GM19193 (cell line): ENCODE data around the gene CGNL1.

Source experiments
- POLR2A ChIP-seq: IDR thresholded peaks from 4 replicates; pipeline ENCODE4 v1.6.1; 2011; ENCODE audit not compliant: insufficient read depth, insufficient read length; ENCODE audit errors: extremely low read depth

The CGNL1 gene

GRCh38 chr15:57566834-57567233 is 190.5 kb downstream of the CGNL1 start:
- TF ChIP-seq POLR2A: no peak

- no peak for TF ChIP-seq POLR2A
Measured at GRCh38 chr15:57567891-57568290, 191.6 kb downstream of the CGNL1 start.

- no peak for TF ChIP-seq POLR2A
Measured at GRCh38 chr15:57568299-57568698, 192.0 kb downstream of the CGNL1 start.

- no peak for TF ChIP-seq POLR2A
Measured at GRCh38 chr15:57570340-57570739, 194.0 kb downstream of the CGNL1 start.

GRCh38 chr15:57570994-57571393 is 194.7 kb downstream of the CGNL1 start:
- no peak for TF ChIP-seq POLR2A

- no peak for TF ChIP-seq POLR2A
Measured at GRCh38 chr15:57571725-57572124, 195.4 kb downstream of the CGNL1 start.

- TF ChIP-seq POLR2A: no peak
Measured at GRCh38 chr15:57572468-57572867, 196.2 kb downstream of the CGNL1 start.

- no peak for TF ChIP-seq POLR2A
Measured at GRCh38 chr15:57573151-57573550, 196.8 kb downstream of the CGNL1 start.

- TF ChIP-seq POLR2A: no peak
Measured at GRCh38 chr15:57575363-57575762, 199.1 kb downstream of the CGNL1 start.

GRCh38 chr15:57578288-57578900 is 202.1 kb downstream of the CGNL1 start:
- TF ChIP-seq POLR2A: no peak

GRCh38 chr15:57580428-57580827 is 204.1 kb downstream of the CGNL1 start:
- TF ChIP-seq POLR2A: no peak

GRCh38 chr15:57580866-57581265 is 204.6 kb downstream of the CGNL1 start:
- no peak for TF ChIP-seq POLR2A

- TF ChIP-seq POLR2A: no peak
Measured at GRCh38 chr15:57582090-57582489, 205.8 kb downstream of the CGNL1 start.

GRCh38 chr15:57583282-57583681 is 207.0 kb downstream of the CGNL1 start:
- no peak for TF ChIP-seq POLR2A

GRCh38 chr15:57583720-57584119 is 207.4 kb downstream of the CGNL1 start:
- TF ChIP-seq POLR2A: no peak

- TF ChIP-seq POLR2A: no peak
Measured at GRCh38 chr15:57586661-57587424, 210.5 kb downstream of the CGNL1 start.

GRCh38 chr15:57589281-57589680 is 213.0 kb downstream of the CGNL1 start:
- no peak for TF ChIP-seq POLR2A

- no peak for TF ChIP-seq POLR2A
Measured at GRCh38 chr15:57589754-57590153, 213.4 kb downstream of the CGNL1 start.
